ENCODE results near the gene SMIM36.
"Not testable (repeated sequence)": the region's sequence is repeated elsewhere in the genome, so short reads cannot be mapped to it uniquely, and the experiment has no call there.

Gene SMIM36

GRCh38 chr17:55436224-55437158 lies 74.8 kb downstream of the SMIM36 start:
- Histone ChIP-seq H3K9ac (no peak overlapping the region), H3K4me2 (peak overlapping the region; percentile 81), H3K4me3 (no peak overlapping the region), H3K36me3 (no peaks in the 10 kb centered on the region), H3K4me1 (peaks cover 24% of the 10 kb centered on the region), H3K27me3 (no peaks in the 10 kb centered on the region), H3K9me3 (no peaks in the 10 kb centered on the region), H4K20me1 (no peaks in the 10 kb centered on the region), H3K27ac (0 out of 2 replicates have a peak overlapping the region, but pooled peaks have one; percentile 42)
- no peak for TF ChIP-seq Cebpa-rat (IDR thresholded peaks at IDR 0.05)

DNA sequence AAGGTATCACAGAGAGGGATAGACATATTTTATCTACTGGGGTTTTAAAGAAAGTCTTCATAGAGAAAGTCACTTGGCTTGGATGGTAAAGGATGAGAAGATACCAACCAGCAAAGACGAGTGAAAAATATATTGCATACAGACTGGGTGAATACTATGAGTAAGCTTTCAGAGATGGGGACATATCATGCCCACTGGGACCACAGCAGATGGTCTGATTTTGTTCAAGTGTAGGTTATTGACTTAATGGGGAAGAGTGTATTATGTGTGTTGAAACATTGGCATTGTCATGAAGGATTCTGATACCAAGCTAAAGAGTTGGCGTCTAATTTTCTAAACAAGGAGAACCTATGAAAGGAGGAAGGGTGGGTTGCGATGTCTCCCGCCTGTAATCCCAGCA lies 75.8 kb downstream of the SMIM36 start:
- Histone ChIP-seq H3K9me3 (no peaks in the 10 kb centered on the region), H3K9ac (no peak overlapping the region), H3K27me3 (no peaks in the 10 kb centered on the region), H3K4me1 (peaks cover 27% of the 10 kb centered on the region), H3K4me2 (no peak overlapping the region), H3K4me3 (no peak overlapping the region), H3K36me3 (no peaks in the 10 kb centered on the region), H3K27ac (no peak overlapping the region), H4K20me1 (no peaks in the 10 kb centered on the region)
- TF ChIP-seq Cebpa-rat (IDR thresholded peaks at IDR 0.05): no peak

- Histone ChIP-seq H3K4me1 (peaks cover 30% of the 10 kb centered on the region), H3K9me3 (no peaks in the 10 kb centered on the region), H4K20me1 (no peaks in the 10 kb centered on the region), H3K9ac (no peak overlapping the region), H3K4me3 (no peak overlapping the region), H3K27me3 (no peaks in the 10 kb centered on the region), H3K4me2 (no peak overlapping the region), H3K27ac (no peak overlapping the region), H3K36me3 (no peaks in the 10 kb centered on the region)
- TF ChIP-seq Cebpa-rat (IDR thresholded peaks at IDR 0.05): no peak
Measured at GRCh38 chr17:55434721-55435120, 76.5 kb downstream of the SMIM36 start.

DNA sequence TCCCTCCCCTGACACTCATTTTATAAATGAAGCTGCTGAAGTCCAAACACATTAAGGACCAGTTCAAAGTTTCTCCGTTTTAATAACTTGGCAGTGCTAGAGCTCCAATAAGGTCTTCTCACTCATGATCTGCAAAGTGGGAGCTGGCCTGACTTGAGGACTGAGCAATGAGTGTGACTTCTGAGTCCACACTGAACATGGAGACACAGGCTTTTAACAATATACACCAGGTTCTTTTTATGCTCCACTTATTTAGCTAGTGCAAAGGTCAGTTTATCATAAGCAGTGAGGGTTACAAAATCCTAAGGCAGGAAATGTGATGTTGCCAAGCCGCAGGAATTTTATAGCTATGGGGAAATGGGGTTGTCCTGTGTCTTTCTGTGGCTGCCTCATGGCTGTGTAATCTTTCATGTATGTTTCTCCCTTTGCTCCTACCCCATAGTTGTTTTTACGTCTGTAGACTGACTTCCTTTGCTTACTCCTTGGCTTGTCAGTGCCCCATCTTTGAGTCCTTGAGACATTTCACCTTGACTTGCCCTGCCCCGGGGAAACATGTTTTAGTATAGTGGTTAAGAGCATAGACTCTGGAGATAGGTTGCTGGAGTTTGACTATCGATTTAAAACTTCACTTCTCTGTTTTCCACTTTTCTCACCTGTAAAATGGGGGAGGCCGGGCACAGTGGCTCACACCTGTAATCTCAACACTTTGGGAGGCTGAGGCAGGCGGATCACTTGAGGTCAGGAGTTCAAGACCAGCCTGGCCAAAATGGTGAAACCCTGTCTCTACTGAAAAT lies 77.4 kb downstream of the SMIM36 start:
- H3K9ac ChIP-seq: no peak overlapping the region
- no peak for TF ChIP-seq Cebpa-rat (IDR thresholded peaks at IDR 0.05)
- H3K4me2 ChIP-seq: no peak overlapping the region

GRCh38 chr17:55433029-55433628 lies 78.1 kb downstream of the SMIM36 start:
- Histone ChIP-seq H3K27me3 (no peaks in the 10 kb centered on the region), H3K4me2 (no peak overlapping the region), H3K9me3 (no peaks in the 10 kb centered on the region), H3K27ac (no peak overlapping the region), H3K36me3 (no peaks in the 10 kb centered on the region), H4K20me1 (no peaks in the 10 kb centered on the region), H3K4me3 (no peak overlapping the region), H3K9ac (no peak overlapping the region), H3K4me1 (peaks cover 30% of the 10 kb centered on the region)
- no peak for TF ChIP-seq Cebpa-rat (IDR thresholded peaks at IDR 0.05)

More for the DNA sequence above, 77.4 kb downstream of the SMIM36 start:
- no peaks in the 10 kb centered on the region for H3K27me3 ChIP-seq
- H3K9me3 ChIP-seq: no peaks in the 10 kb centered on the region
- no peaks in the 10 kb centered on the region for H3K36me3 ChIP-seq
- peaks cover 30% of the 10 kb centered on the region for H3K4me1 ChIP-seq
- no peak overlapping the region for H3K27ac ChIP-seq
- no peak overlapping the region for H3K4me3 ChIP-seq
- no peaks in the 10 kb centered on the region for H4K20me1 ChIP-seq

- Histone ChIP-seq H3K9ac (no peak overlapping the region), H3K4me1 (peaks cover 25% of the 10 kb centered on the region), H3K27ac (no peak overlapping the region)
Measured at GRCh38 chr17:55432358-55433028, 78.8 kb downstream of the SMIM36 start.

GRCh38 chr17:55431914-55432313 lies 79.3 kb downstream of the SMIM36 start:
- not testable (repeated sequence) for H3K4me2 ChIP-seq, H4K20me1 ChIP-seq, H3K27ac ChIP-seq, H3K9me3 ChIP-seq, H3K36me3 ChIP-seq, H3K27me3 ChIP-seq, H3K9ac ChIP-seq, H3K4me3 ChIP-seq
- H3K4me1 ChIP-seq: peaks cover 20% of the 10 kb centered on the region

More at GRCh38 chr17:55432358-55433028, 78.8 kb downstream of the SMIM36 start:
- Histone ChIP-seq H3K4me3 (no peak overlapping the region), H3K27me3 (no peaks in the 10 kb centered on the region), H3K4me2 (no peak overlapping the region), H3K9me3 (no peaks in the 10 kb centered on the region), H4K20me1 (no peaks in the 10 kb centered on the region), H3K36me3 (no peaks in the 10 kb centered on the region)
- no peak for TF ChIP-seq Cebpa-rat (IDR thresholded peaks at IDR 0.05)

DNA sequence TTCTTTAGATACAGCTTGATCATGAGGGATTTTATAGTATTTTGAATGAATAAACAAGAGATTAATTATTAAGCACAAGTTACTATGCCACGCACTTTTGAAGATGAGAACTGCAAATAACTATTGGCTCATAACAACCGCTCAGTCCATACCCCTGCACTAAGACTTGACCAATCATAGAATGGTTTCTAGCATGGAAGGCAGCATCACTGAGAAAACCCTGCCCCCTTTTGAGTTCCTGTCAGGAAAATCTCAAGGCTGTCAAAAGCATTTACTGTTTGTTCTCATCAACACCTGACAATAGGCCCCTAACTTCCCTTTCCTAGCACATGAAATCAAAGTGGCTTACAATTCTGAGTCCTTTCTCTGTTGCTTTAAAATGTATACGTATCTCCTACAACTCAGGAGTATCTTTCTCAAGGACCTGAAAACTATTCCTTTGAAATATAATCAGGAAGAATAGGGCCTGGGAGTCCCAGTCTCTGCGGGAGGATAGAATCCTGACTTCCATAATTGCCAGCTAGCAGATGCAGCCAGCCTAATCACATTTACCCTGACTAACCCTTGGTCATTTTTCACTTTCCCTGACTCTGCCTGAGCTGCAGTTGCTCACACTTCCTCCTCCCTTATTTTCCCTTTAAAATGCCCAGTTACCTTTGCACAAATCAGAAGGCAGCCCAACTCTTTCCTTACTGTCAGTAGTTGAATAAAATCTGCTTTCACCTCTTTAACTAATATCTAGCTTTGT lies 80.5 kb downstream of the SMIM36 start:
- no peaks in the 10 kb centered on the region for H3K9me3 ChIP-seq

DNA sequence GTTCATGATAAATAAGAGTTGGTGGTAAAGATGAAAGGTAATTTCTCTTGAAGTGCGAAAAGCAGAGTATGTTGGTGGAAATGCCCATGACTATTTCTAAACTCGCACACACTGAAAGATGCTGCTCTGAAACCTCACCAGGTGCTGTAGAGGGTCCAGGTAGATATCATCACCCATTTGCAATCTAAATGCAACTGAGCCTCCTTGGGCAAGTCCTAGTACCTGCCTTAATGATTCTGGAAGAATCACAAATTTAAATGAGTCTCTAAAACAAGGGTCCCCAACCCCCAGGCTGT lies 83.7 kb downstream of the SMIM36 start:
- H3K4me2 ChIP-seq: no peak overlapping the region
- H3K9ac ChIP-seq: no peak overlapping the region
- no peaks in the 10 kb centered on the region for H4K20me1 ChIP-seq
- H3K36me3 ChIP-seq: no peaks in the 10 kb centered on the region
- H3K27ac ChIP-seq: no peak overlapping the region
- peaks cover 10% of the 10 kb centered on the region for H3K4me1 ChIP-seq
- no peaks in the 10 kb centered on the region for H3K9me3 ChIP-seq
- H3K4me3 ChIP-seq: no peak overlapping the region
- H3K27me3 ChIP-seq: no peaks in the 10 kb centered on the region
- TF ChIP-seq Cebpa-rat (IDR thresholded peaks at IDR 0.05): no peak

More for the DNA sequence above, 80.5 kb downstream of the SMIM36 start:
- TF ChIP-seq Cebpa-rat (IDR thresholded peaks at IDR 0.05): no peak
- no peaks in the 10 kb centered on the region for H3K36me3 ChIP-seq
- H3K4me3 ChIP-seq: no peak overlapping the region
- peaks cover 9% of the 10 kb centered on the region for H3K4me1 ChIP-seq
- H3K4me2 ChIP-seq: no peak overlapping the region
- H3K9ac ChIP-seq: no peak overlapping the region
- H3K27ac ChIP-seq: peak overlapping the region; percentile 13; the same call in 1 of the 2 replicates
- H4K20me1 ChIP-seq: no peaks in the 10 kb centered on the region
- H3K27me3 ChIP-seq: no peaks in the 10 kb centered on the region

Measured in BLaER1 (cell line).